Measurements from ENCODE around the gene TTC21A.

GRCh38 chr3:39187372-39188155 lies 80.1 kb downstream of the TTC21A start:
- TF ChIP-seq CTCF (IDR thresholded peaks at IDR 0.05) (no peak), POLR2A (IDR thresholded peaks at IDR 0.05) (no peak)

Measured in breast epithelium (tissue), 3 donors.